GM13976 (cell line): ENCODE data around the gene SEC24C.
A peak's percentile ranks its signal among the peaks of the same experiment; 100 is the strongest.
"Not testable (repeated sequence)": the region's sequence is repeated elsewhere in the genome, so short reads cannot be mapped to it uniquely, and the experiment has no call there.

Experiments
- DNase-seq: peaks from one replicate; pipeline ENCODE4 v3.0.0; 2012; ENCODE audit warnings: low spot score
- in situ Hi-C: fragments of 300-500 bp; cut with MboI; formaldehyde crosslinking; loops from one replicate; pipeline ENCODE4 v1.12.0; 2022; ENCODE audit warnings: low sequenced_read_pairs, mixed read lengths, inconsistent platforms; ENCODE audit not compliant: unreplicated experiment
- TF ChIP-seq, protein P1 (sequence below): IDR thresholded peaks from 2 replicates; pipeline ENCODE4 v1.5.1; 2012; ENCODE audit warnings: borderline replicate concordance, mild to moderate bottlenecking; ENCODE audit not compliant: insufficient read depth; ENCODE audit errors: extremely low read depth, missing control alignments, control extremely low read depth

The SEC24C gene

DNA sequence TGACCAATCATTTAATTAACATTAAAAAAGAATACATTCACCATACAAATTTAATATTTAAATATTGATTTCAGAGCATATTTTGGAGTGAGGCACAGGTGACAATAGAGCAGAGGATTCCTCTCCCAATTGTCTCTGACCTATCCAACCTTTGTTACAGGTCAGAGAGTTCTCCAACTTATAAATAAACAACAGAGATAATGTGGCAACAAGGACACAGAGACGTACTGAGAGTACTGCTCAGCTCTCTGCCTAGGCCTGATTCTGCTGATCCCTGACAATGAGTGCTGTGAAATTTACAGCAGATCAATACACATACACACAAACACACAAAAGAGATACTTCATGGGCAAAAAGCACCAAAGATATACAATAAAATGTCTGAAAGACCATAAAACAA, 27.9 kb upstream of the SEC24C start:
- DNase-seq: no peak
- in situ Hi-C loops: no loop called here
- TF ChIP-seq, protein P1, sequence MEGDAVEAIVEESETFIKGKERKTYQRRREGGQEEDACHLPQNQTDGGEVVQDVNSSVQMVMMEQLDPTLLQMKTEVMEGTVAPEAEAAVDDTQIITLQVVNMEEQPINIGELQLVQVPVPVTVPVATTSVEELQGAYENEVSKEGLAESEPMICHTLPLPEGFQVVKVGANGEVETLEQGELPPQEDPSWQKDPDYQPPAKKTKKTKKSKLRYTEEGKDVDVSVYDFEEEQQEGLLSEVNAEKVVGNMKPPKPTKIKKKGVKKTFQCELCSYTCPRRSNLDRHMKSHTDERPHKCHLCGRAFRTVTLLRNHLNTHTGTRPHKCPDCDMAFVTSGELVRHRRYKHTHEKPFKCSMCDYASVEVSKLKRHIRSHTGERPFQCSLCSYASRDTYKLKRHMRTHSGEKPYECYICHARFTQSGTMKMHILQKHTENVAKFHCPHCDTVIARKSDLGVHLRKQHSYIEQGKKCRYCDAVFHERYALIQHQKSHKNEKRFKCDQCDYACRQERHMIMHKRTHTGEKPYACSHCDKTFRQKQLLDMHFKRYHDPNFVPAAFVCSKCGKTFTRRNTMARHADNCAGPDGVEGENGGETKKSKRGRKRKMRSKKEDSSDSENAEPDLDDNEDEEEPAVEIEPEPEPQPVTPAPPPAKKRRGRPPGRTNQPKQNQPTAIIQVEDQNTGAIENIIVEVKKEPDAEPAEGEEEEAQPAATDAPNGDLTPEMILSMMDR: no peak

DNA sequence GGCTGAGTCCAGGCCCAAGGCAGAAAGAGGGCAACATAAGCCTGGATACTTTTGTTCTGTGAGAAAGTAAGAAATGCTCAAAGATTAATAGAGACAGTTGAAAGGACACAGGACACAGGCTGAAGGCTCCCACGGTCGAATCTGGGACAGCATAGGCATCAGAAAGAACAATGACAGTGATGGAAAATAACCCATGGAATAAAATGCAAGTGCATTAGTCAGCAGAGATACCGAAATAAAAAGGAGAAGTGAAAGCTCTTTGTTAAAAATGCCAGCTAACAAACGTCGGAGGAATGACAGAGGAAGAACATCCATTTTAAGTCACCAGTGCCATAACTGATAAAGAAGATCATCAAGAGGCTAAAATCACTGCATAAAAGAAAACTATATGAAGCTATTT, 26.6 kb upstream of the SEC24C start:
- DNase-seq: no peak
- in situ Hi-C loops: no loop called here
- TF ChIP-seq, protein P1: no peak

- in situ Hi-C loops, DNase-seq: not testable (repeated sequence)
These were observed 23.6 kb upstream of the SEC24C start for GRCh38 chr10:73720561-73720960.

DNA sequence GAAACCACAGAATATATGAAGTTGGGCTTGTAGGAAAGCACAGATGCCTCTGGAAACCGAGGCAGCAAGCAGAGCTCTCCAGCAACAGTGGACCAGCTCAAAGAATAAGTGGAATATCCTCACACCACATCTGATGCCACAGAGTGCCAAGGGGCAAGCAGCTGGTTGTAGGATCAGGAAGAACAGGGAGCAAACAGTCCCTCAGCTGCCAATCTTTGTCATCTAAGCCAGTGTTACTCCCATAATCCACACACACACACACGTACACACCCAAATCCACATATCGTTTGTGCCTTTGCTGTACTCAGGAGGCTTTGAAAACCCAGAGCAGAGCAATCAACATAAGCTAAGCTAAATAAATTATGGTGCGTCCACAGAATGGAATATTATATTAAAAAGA, 20.7 kb upstream of the SEC24C start:
- DNase-seq: no peak

GRCh38 chr10:73729781-73730152, 14.4 kb upstream of the SEC24C start:
- in situ Hi-C loops, DNase-seq: not testable (repeated sequence)

More for the DNA sequence above, 20.7 kb upstream of the SEC24C start:
- TF ChIP-seq, protein P1: no peak
- in situ Hi-C loops: no loop called here

GRCh38 chr10:73730153-73730906, 13.8 kb upstream of the SEC24C start:
- TF ChIP-seq, protein P1: no peak
- in situ Hi-C loops: no loop called here

DNA sequence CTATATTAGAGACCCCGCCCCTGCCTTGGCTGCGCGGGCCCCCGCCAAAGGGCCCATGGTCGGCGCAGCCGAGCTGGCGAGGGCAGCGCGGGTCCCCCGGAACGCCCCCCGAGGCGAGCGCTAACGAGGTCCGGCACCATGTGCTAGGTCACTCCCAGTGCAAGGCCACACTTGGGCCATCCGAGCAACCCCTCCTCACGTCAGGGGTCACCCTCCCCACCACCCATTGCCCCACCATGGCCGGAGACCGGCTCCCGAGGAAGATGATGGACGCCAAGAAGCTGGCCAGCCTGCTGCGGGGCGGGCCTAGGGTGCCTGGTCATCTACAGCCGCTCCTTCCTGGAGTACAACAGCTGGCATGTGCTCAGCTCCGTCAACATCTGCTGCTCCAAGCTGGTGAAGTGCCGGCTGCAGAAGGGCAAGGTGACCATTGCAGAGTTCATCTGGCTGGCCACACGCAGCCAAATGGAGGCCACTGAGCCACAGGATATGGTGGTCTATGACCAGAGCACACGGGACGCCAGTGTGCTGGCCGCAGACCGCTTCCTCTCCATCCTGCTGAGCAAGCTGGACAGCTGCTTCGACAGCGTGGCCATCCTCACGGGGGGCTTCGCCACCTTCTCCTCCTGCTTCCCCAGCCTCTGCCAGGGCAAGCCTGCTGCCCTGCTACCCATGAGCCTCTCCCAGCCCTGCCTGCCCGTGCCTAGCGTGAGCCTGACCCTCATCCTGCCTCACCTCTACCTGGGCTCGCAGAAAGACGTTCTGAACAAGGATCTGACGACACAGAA, 12.4 kb upstream of the SEC24C start:
- TF ChIP-seq, protein P1: no peak
- no peak for DNase-seq
- in situ Hi-C loops: no loop called here

More at GRCh38 chr10:73730153-73730906, 13.8 kb upstream of the SEC24C start:
- DNase-seq: peak; percentile 88
